CD4-positive, alpha-beta T cell treated with Interferon gamma for 1 hour (primary cell): ENCODE data around the gene SLC2A11.
"Not testable (repeated sequence)": the region's sequence is repeated elsewhere in the genome, so short reads cannot be mapped to it uniquely, and the experiment has no call there.

Experiments
- DNase-seq: peaks from one replicate; pipeline ENCODE4 v3.0.0-alpha.2; 2020

The SLC2A11 gene

DNA sequence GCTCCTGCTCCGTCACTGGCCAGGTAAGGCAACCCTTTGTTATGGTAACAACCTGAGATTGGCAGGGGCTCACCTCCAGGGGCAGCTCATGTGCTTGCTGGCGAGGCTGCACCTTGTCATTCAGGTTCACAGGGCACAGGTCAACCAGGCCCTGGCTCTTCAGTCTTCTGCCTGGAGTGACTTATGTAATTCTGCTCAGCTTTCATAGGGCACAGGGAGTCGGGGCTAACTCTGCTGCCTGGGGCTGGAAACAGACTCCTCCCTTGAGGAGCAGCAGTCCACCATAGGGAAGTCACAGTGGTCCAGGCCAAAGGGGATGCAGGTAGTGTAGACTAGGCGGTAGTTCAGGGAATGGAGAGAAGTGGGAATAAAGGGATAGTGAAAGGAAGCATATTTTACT is 35.0 kb downstream of the SLC2A11 start:
- no peak for DNase-seq

GRCh38 chr22:23893121-23893944 is 35.7 kb downstream of the SLC2A11 start:
- DNase-seq: no peak

- DNase-seq: peak; percentile 94
Measured at GRCh38 chr22:23893945-23894709, 36.5 kb downstream of the SLC2A11 start, which contains the start of gene MIF. Gene MIF, plus strand, starts transcription at chr22:23894383. Its CDS starts 92 bp downstream, at chr22:23894475.

- peak; percentile 56 for DNase-seq
Measured at GRCh38 chr22:23894710-23895598, 37.3 kb downstream of the SLC2A11 start.

DNA sequence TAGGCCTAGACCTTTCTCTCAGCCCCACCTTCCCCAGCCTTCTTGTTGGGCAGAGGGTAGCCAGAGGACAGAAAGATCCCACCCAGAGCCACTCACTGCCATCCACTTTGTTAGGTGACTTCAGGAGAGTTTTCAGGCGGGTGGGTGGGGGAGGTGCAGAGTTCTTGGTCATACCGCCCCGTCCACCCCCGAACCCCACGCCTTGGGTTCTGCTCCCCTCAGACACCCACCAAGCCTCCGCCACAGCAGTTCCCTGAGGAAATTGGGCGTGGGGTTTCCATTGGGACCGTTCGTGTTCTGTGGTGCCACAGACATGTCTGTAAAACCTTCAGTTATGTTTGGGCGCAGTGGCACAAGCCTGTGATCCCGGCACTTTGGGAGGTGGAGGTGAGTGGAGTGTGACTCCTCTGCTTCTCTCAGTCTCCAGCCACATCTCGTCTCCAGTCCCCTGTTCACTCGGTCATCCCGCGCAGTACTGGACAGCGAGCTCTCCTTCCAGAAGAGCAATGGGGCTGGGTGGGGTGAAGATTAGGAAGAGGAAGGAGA is 38.0 kb downstream of the SLC2A11 start:
- no peak for DNase-seq

GRCh38 chr22:23896166-23896522 is 38.5 kb downstream of the SLC2A11 start:
- no peak for DNase-seq

DNA sequence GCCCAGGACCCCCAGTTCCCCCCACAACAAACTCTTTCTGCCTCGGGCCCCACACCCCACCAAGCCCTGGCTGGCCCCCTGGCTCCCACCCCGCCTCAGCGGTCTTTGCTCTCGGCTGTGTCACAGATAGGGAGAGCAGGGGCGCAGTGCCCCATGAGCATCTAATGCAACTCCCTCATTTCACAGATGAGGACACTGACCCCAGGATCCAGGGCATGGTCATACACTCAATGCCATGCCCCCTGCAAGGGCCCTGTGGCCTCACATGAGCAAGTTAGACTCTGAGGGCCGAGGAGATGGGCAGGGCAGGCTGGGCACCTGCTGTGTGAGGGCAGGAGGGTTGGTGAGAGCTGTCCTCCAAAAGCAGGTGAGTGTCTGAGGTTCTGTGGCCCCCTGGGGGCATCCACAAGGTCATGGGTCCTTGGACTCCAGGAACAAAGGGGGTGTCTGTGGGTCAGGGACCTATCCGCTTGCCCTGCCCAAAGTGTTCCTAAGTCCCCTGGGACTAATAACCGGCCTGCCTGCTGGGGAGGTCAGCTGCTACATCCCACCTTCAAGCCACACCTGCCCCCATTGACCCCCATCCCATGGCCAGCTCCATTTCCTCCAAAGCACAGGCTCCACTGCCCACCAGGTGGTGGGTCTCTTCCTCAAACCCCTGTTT is 39.0 kb downstream of the SLC2A11 start:
- no peak for DNase-seq

DNA sequence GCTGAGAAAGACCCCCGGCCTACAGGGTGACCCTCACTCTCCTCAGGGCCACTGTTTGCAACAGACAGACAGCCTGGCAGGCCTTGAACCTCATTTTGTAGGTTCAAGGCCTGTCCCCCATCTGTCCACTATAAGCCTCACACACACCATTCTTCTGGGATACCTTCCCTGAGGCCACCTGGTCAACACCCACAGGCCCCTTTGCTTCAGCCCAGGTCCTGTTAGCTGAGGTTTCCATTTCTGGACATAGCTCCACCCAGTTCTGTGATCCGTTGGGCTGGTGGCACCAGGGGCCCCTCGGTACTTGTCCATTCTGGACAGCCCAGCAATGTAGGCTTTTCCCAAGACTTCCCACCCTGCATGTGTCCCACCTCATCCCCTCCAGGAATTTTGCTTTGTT is 39.6 kb downstream of the SLC2A11 start:
- DNase-seq: no peak

DNA sequence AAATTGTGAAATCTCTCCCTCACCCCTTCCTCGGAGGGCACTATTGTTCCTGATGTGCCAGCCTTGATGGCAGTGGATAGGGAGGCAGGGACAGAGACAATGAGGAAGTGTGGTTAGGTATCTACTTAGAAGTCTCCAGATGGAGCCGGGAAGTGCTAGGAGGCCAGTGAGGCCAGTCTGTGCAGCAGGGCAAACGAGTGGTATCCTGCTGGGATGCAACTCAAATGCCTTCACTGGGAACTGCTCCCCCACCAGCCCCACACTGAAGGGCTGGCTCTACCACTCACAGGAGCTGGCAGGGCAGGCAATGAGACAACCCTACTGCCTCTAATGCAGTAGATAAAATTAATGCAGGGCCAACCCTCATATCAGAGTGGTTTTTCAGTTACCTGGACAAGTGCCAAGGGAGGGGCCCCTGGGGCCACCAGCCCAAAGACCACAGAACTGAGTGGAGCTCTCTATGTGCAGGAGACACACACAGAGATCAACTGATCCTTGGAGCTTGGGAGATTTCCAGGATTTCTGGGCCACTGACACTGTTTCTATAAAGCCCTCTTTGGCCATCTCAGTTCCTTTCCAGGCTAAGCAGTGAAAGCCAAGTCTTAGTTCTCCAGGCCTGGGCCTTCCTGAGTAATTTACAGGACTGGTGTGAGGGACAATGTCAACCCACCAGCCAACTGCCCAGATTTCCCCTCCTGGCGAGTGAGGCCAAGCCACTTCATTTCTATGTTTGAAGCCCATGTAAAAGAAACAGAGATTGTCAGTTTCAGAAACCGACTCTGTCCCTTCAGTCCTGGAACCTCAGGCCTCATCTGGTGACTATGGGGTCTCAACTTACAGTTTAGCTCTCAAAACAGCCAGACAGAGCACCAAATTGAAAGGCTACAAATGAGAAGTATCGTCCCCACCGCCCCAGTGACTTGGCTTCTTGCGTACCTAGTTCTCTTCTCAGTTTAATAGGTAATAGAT is 40.6 kb downstream of the SLC2A11 start:
- DNase-seq: no peak

DNA sequence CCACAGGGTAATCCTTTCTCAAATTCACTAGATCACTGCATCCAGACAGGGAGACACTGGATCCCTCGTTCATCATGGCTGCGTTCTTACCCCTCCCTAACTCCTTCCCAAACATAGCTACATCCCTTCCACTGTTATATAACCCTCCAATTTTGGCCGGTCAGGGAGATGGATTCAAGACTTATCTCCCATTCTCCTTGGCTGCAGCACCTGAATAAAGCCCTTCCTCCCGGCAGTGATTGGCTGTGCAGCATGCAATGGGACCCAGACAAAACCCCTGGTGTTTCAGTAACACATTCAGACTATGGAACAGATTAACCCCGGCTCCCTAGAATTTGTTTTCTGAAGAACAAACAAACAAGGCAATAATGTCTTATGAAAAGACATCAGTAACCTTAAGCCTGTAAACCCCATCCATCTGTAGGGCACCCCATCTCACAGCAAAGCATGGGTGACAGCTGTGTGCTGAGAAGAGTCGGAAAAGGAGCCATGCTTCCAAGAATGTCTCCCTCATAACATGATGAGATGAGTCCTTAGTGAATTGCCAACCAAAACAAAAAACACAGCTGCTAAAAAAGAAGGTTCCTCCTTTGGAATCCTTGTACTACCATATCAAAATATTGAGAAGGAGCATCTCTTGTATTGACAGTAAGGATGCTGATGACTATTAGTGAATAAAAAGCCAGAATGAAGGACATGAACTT is 41.5 kb downstream of the SLC2A11 start:
- DNase-seq: no peak

DNA sequence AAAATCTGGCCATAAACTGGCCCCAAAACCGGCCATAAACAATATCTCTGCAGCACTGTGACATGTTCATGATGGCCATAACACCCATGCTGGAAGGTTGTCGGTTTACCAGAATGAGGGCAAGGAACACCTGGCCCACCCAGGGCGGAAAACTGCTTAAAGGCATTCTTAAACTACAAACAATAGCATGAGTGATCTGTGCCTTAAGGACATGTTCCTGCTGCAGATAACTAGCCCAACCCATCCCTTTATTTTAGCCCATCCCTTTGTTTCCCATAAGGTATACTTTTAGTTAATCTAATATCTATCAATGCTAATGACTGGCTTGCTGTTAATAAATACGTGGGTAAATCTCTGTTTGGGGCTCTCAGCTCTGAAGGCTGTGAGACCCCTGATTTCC is 42.6 kb downstream of the SLC2A11 start:
- not testable (repeated sequence) for DNase-seq

GRCh38 chr22:23901600-23901999 is 43.9 kb downstream of the SLC2A11 start:
- no peak for DNase-seq

DNA sequence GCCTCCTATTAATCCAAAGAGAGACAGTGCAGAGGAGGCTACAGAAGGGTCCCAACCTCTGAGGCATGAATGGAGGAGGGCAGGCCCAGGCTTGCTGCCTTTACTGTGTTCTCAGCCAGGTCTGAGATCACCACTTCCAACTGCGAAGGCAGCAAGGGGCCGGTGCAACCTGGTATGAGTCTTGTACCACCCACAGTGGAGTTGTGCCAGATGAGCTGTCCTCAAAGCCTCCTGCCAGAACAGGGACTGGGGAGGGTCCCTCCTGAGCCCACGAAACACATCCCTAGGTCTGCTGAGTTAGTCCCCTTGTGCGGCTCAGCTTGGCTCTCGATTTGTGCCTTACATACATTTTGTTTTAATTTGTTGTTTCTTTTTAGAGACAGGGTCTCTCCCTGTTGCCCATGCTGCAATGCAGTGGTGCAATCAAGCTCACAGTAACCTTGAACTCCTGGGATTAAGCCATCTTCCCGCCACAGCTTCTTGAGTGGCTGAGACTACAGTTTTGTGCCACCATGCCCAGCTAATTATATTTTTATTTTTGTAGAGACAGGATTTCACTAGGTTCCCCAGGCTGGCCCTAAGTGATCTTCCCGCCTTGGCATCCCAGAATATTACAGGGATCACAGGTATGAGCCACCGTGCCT is 45.8 kb downstream of the SLC2A11 start:
- DNase-seq: no peak

DNA sequence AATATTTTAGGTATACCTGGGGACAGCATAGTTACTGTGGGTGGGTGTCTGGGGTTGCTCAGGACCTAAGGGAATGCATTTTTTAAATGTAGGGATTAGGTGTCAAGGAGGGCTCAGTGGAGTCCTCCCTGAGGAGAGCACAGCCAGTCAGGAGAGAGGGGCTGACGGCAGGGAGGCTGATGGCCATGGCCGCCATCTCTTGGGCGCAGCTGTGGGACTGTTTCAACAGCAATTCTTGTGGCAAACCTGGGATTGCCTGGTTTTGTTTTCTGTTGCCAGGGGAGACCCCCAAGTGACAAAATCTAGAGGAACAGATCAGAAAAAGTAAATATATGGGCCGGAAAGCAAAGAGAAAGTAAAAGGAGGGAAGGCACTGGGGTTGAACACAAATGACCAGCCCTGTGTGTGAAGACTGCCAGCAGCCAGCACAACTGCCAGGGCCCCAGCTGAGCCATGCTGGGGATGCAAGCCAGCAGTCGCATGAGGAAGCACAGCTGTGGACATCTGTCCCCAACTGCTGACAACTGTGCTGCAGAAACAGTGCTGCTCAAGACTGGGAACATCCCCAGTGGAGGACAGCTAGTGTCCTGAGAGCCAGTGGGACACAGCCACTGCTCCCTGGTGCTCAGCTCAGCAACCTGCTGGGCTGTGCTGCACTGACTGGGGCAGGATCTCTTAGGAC is 47.0 kb downstream of the SLC2A11 start:
- no peak for DNase-seq

- no peak for DNase-seq
Measured at GRCh38 chr22:23906641-23907040, 49.0 kb downstream of the SLC2A11 start.

GRCh38 chr22:23907423-23907822 is 49.7 kb downstream of the SLC2A11 start:
- DNase-seq: not testable (repeated sequence)

DNA sequence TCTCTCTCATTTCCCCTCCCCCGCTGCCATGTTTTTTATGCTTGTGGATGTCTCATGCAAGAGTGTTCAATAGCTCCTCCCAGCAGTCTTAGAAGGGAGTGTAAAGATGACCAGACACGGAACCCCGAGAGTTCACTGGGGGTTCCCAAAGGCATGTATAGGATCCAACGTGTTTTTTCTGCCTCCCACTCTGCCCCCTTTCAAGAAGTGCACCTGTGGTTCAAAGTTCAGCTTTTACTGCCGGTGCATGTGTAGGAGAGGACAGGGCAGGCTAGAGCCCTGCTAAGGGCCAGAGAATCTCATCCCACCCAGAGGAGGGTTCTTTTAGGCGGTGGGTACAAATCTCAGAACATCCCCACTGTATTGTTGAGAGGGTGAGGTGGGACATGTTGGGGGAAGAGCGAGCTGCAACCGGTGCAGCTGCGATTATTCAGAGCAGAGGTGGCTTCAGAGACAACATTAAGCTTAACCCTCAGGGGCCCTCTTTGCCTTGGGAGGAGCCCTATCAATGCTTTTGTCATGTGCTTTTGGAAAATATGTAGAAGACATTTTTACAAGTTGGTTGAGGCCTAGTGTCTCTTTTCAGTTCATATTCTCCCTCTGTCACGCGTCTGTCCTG is 51.0 kb downstream of the SLC2A11 start:
- no peak for DNase-seq

GRCh38 chr22:23909296-23909898 is 51.7 kb downstream of the SLC2A11 start:
- DNase-seq: no peak
